GM20000 (cell line): Measurements from ENCODE around the gene LONRF3.

Experiments
- DNase-seq: peaks from one replicate; pipeline ENCODE4 v3.0.0; 2012; ENCODE audit warnings: low spot score
- TF ChIP-seq, protein P1 (sequence below): IDR thresholded peaks from 2 replicates; pipeline ENCODE4 v1.5.1; 2012; ENCODE audit warnings: mild to moderate bottlenecking, control low read depth; ENCODE audit errors: extremely low read depth, missing control alignments

Gene LONRF3

DNA sequence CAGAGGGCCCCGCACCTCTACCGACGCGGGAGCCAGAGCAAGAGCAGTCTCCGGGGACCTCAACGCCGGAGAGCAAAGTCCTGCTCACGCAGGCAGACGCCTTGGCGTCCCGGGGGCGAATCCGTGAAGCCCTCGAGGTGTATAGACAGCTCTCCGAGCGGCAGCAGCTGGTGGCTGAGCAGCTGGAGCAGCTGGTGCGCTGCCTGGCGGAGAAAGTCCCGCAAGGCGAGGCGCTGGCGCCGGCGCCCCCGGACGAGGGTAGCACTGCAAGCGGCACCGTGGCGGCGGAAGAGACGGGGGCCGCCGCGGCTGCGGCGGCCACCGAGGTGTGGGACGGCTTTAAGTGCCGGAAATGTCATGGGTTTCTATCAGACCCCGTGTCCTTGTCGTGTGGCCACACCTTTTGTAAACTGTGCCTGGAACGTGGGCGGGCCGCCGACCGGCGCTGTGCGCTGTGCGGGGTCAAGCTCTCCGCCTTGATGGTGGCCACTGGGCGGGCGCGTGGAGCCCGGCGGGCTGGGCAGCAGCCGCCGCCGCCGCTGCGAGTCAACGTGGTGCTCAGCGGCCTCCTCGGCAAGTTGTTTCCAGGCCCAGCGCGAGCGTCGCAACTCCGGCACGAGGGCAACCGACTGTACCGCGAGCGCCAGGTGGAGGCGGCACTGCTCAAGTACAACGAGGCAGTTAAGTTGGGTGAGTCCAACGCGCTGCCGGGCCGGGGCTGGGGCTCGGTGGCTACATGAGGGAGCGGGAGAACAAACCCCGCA lies 672 bp downstream of the LONRF3 start:
- peak; percentile 50 for DNase-seq
- TF ChIP-seq, protein P1, sequence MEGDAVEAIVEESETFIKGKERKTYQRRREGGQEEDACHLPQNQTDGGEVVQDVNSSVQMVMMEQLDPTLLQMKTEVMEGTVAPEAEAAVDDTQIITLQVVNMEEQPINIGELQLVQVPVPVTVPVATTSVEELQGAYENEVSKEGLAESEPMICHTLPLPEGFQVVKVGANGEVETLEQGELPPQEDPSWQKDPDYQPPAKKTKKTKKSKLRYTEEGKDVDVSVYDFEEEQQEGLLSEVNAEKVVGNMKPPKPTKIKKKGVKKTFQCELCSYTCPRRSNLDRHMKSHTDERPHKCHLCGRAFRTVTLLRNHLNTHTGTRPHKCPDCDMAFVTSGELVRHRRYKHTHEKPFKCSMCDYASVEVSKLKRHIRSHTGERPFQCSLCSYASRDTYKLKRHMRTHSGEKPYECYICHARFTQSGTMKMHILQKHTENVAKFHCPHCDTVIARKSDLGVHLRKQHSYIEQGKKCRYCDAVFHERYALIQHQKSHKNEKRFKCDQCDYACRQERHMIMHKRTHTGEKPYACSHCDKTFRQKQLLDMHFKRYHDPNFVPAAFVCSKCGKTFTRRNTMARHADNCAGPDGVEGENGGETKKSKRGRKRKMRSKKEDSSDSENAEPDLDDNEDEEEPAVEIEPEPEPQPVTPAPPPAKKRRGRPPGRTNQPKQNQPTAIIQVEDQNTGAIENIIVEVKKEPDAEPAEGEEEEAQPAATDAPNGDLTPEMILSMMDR = no peak

DNA sequence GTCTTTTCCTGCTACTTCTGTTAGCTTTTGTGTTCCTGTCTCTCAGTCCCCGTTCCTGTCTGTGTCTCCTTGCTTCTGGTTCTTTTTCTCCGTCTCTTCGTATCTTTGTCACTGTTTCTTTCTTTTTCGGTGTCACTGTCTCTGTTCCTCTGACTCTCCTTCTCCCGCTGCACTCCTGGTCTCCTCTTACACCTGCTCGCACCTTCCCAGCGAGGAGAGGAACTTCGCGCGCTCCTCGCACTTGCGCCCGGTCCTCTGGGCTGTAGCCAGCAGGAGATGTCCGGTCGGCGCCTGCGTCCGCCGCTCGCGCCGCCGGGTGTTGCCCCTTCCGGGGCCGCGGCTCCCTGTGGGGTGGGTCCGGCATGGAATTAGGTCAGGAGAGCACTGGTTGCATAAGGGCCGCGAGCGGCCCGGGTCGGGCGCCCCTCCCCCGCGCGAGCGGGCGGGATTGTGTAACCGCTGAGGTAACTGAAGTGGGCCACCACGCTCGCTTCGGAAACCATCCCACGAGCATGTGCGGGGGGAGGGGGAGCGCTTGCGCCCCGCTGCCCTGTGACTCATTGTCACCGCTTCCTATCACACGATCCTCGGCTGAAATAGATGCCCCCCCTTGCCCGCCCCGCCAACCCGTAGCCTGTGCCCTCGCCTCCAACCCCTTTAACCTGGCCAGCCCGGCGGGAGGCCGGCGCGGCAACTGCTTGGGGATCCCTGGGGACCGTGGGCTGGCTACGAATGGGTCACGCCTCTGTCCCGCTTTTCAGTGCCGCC lies 1.6 kb downstream of the LONRF3 start:
- DNase-seq = peak; percentile 30
- TF ChIP-seq, protein P1 = no peak

DNA sequence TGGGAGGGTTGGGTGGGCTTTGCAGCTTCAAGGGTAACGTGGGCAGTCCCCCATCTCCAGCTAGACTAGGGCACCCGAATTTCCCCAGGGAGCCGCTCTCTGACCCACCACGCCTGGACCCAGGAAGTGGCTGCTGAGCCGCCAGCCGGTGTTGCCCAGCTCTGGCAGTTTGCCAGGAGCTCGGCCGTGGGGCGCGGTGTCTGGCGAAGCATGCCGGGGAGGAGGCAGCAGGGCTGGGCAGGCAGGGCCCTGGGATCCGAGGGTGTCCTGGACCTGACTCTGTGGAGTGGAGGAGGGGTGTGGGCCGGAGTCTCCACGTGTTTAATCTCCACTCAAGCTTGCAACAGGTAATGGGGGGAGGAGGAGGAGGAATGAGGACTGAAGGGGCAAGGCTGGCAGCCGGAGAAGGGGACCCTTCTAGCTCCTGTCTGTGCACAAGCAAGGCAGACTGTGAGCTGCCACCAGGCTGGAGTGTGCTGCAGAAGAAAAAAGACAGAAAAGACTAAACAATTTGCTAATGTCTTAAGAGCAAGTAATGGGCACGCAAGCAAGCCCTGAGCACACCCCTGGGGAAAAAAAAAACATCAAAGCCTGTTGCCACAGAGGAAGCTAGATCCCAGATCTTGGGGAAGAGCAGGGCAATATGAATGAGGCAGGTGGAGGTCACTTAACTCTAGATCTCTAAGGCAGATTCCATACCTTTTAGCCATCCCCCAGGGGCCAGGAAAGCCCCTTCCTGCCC lies 2.4 kb downstream of the LONRF3 start:
- peak; percentile 9 for DNase-seq
- TF ChIP-seq, protein P1 = no peak

DNA sequence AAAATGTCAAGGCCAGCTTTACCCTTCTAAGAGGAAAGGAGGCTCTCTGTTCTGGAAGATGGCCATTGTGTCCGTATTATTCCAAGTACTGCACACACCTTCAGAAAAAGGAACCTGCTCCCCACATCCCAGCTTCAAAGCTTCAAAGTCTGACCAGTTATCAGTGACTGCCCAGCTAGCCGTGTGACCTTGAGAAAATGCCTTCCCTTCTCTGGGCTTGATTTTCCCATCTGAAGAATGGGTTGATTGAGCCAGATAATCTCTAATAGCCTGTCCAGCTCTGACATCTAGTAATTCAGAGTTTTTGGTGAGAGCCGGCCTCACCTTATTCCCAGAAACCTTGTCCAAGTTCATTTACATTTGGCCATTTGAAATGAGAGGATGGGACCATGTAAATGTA lies 3.0 kb downstream of the LONRF3 start:
- no peak for DNase-seq
- TF ChIP-seq, protein P1 = no peak

DNA sequence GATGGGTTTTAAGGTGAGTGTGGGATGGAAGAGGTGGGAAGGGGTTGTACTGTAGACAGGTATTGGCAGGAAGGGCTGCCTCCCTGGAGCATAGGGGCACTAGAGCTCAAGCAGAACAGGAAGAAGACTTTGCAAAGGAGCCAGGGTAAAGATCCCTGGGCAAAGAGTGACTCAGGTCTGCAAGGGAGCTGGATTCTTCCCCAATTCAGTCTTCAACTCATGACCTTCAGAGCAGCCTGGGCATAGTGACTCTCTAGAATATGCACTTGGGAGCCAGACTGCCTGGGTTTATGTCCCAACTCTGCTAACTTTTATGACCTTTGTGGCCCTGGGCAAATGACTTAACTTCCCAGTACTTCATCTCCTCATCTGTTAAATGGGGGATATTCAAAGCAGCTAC lies 4.0 kb downstream of the LONRF3 start:
- no peak for DNase-seq
- TF ChIP-seq, protein P1 = no peak

DNA sequence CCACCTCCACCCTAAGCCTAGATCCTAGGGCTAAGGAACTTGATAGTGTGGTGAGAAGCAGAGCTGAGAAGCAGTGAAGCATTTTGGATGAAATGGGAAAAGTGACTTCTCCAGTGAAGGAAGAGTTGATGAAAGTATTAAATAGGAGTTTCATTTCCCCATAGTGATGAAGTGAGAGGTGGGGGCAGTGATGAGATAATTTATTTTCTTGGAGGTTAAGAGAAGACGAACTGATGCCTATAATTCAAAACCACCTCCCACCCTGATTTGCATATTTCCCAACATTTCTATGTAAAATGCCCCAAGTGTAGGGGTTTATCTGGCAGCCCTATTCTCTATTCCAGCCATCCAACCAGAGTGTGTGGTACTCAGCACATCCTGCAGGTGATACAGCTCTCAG lies 6.3 kb downstream of the LONRF3 start:
- DNase-seq = no peak
- TF ChIP-seq, protein P1 = no peak

DNA sequence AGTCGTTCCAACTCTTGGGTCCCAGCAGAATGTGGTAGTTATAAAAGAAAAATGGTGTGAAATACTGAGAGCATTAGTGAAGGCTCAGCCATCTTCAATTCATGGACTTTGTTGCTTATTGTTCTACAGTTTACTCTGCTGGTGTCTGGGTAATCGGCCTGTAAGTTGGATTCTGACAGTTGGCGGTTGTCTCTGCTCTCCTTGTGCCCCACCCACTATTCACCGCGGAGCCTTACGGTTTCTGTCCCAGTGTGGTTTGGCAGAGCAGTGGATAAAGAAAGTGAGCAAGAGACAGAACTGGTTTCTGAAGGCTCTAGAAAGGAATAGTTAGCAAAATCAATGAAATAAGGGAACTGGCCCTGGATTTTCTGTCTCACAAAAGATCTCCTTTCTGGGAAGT lies 9.1 kb downstream of the LONRF3 start:
- DNase-seq = no peak
- TF ChIP-seq, protein P1 = no peak
